GM15510 (cell line): Measurements from ENCODE around the gene SREBF1.

Source experiments
- POLR2A ChIP-seq: IDR thresholded peaks from 3 replicates; pipeline ENCODE4 v1.6.1; 2011; ENCODE audit warnings: borderline replicate concordance; ENCODE audit not compliant: insufficient read length; ENCODE audit errors: extremely low read depth

The SREBF1 gene

GRCh38 chr17:17826942-17827785 lies 9.6 kb downstream of the SREBF1 start:
- no peak for TF ChIP-seq POLR2A

GRCh38 chr17:17826342-17826713 lies 10.5 kb downstream of the SREBF1 start:
- TF ChIP-seq POLR2A, result no peak

- TF ChIP-seq POLR2A, result no peak
These were observed 11.8 kb downstream of the SREBF1 start for GRCh38 chr17:17824783-17825614.

- TF ChIP-seq POLR2A, result no peak
These were observed 12.5 kb downstream of the SREBF1 start for GRCh38 chr17:17824119-17824782.

GRCh38 chr17:17823433-17824118 lies 13.2 kb downstream of the SREBF1 start:
- peak; percentile 46 for TF ChIP-seq POLR2A

- no peak for TF ChIP-seq POLR2A
These were observed 14.2 kb downstream of the SREBF1 start for GRCh38 chr17:17822616-17823015.

GRCh38 chr17:17822189-17822588 lies 14.6 kb downstream of the SREBF1 start:
- no peak for TF ChIP-seq POLR2A

GRCh38 chr17:17820463-17821158 lies 16.2 kb downstream of the SREBF1 start:
- no peak for TF ChIP-seq POLR2A

- no peak for TF ChIP-seq POLR2A
These were observed 16.7 kb downstream of the SREBF1 start for GRCh38 chr17:17820046-17820445.

- TF ChIP-seq POLR2A, result no peak
These were observed 17.2 kb downstream of the SREBF1 start for GRCh38 chr17:17819561-17819995.

GRCh38 chr17:17819111-17819510 lies 17.7 kb downstream of the SREBF1 start:
- no peak for TF ChIP-seq POLR2A

GRCh38 chr17:17818088-17818526 lies 18.7 kb downstream of the SREBF1 start:
- TF ChIP-seq POLR2A, result no peak

- no peak for TF ChIP-seq POLR2A
These were observed 19.2 kb downstream of the SREBF1 start for GRCh38 chr17:17817552-17817947.

- no peak for TF ChIP-seq POLR2A
These were observed 19.8 kb downstream of the SREBF1 start for GRCh38 chr17:17816831-17817551.

- TF ChIP-seq POLR2A, result no peak
These were observed 20.5 kb downstream of the SREBF1 start for GRCh38 chr17:17816240-17816814.
